OCI-LY1 (cell line): Measurements from ENCODE around the gene TSC22D4.

Source experiments
- H2AFZ ChIP-seq: fragments of 200-600 bp; sonication (generic), shearing (Covaris generic); 2 replicates; pipeline ENCODE4 v1.6.0; 2014; ENCODE audit warnings: antibody characterized with exemption, mild to moderate bottlenecking, low read length
- H3F3A ChIP-seq: fragments of 200-600 bp; sonication (generic), shearing (Covaris generic); 2 replicates; pipeline ENCODE4 v1.6.0; 2014; ENCODE audit warnings: mild to moderate bottlenecking, antibody characterized with exemption, low read length, moderate library complexity; ENCODE audit not compliant: insufficient read depth
- H3K27ac ChIP-seq: fragments of 200-600 bp; sonication (generic); 2 replicates; pipeline ENCODE4 v1.5.1; 2014; ENCODE audit warnings: low read length, mixed run types, mild to moderate bottlenecking, low read depth; ENCODE audit not compliant: poor library complexity, severe bottlenecking
- H3K27me3 ChIP-seq: fragments of 200-600 bp; sonication (generic); 2 replicates; pipeline ENCODE4 v1.6.0; 2014; ENCODE audit warnings: antibody characterized with exemption, mild to moderate bottlenecking, low read length, moderate library complexity; ENCODE audit not compliant: insufficient read depth
- H3K36me3 ChIP-seq: fragments of 200-600 bp; sonication (generic); 2 replicates; pipeline ENCODE4 v1.6.1; 2014; ENCODE audit warnings: mild to moderate bottlenecking, antibody characterized with exemption, low read length, moderate library complexity, mixed read lengths; ENCODE audit not compliant: insufficient read depth
- H3K4me1 ChIP-seq: fragments of 200-600 bp; sonication (generic); 2 replicates; pipeline ENCODE4 v1.5.1; 2014; ENCODE audit warnings: mild to moderate bottlenecking, low read length, moderate library complexity; ENCODE audit not compliant: insufficient read depth, severe bottlenecking
- H3K4me2 ChIP-seq: fragments of 200-600 bp; sonication (generic), shearing (Covaris generic); 2 replicates; pipeline ENCODE4 v1.6.1; 2014; ENCODE audit warnings: low read length
- H3K4me3 ChIP-seq: fragments of 200-600 bp; sonication (generic); 2 replicates; pipeline ENCODE4 v1.5.1; 2014; ENCODE audit warnings: low read length, low read depth, mild to moderate bottlenecking, mixed read lengths; ENCODE audit not compliant: poor library complexity, severe bottlenecking
- H3K79me2 ChIP-seq: fragments of 200-600 bp; shearing (Covaris generic); 2 replicates; pipeline ENCODE4 v1.6.1; 2016; ENCODE audit warnings: mixed run types, low read length, mixed read lengths; ENCODE audit not compliant: insufficient read depth
- H3K9ac ChIP-seq: fragments of 200-600 bp; sonication (generic), shearing (Covaris generic); 2 replicates; pipeline ENCODE4 v1.6.1; 2014; ENCODE audit warnings: mild to moderate bottlenecking, low read length, mixed read lengths
- H3K9me2 ChIP-seq: fragments of 200-600 bp; sonication (generic), shearing (Covaris generic); 2 replicates; pipeline ENCODE4 v1.6.1; 2014; ENCODE audit warnings: low read depth, mild to moderate bottlenecking, low read length, mixed read lengths
- H3K9me3 ChIP-seq: fragments of 200-600 bp; shearing (Covaris generic); 2 replicates; pipeline ENCODE4 v1.6.1; 2014; ENCODE audit warnings: low read length, mixed read lengths
- H4K20me1 ChIP-seq: fragments of 200-600 bp; sonication (generic), shearing (Covaris generic); 2 replicates; pipeline ENCODE4 v1.6.0; 2016; ENCODE audit warnings: mild to moderate bottlenecking, low read length; ENCODE audit not compliant: insufficient read depth
- EZH2 ChIP-seq: fragments of 200-600 bp; sonication (generic), shearing (Covaris generic); IDR thresholded peaks from 2 replicates; pipeline ENCODE4 v1.8.0; 2017; ENCODE audit warnings: borderline replicate concordance, mixed run types, mild to moderate bottlenecking, antibody characterized with exemption, low read length, moderate library complexity, mixed read lengths
- TF ChIP-seq, protein P1 (sequence below): fragments of 200-600 bp; sonication (generic), shearing (Covaris generic); IDR thresholded peaks from 2 replicates; pipeline ENCODE4 v1.5.1; 2017; ENCODE audit warnings: mild to moderate bottlenecking, antibody characterized with exemption, low read length, moderate library complexity, mixed read lengths

The TSC22D4 gene

DNA sequence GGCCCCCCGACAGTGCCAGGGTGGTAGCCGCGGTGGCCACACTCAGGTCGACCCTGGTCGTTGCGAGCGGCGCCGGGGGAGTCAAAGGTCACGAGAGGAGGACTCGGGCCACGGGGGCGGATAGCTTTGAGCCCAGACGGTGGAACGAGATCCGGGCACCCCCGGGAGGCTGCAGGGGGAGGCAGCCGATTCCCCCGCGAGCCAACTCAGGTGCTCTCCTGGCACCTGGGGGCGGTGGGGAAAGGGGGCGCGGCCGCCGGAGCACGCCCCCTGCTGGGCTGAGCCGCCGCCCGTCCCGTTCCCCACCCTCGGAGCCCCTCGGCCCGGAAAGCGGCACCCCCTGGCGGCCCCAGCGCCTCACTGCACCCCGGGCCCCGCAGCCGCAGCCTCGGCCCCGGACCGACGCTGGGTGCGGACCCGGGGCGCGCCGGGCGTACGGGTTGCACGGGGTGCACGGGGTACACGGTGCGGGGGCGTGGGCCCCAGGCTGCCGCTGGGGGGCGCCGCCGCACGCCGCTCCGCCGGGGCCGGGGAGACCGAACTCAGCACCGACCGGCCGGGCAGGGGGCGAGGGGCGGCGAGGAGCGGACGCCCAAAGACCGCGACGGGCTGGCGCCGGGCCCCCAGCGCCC is 4.2 kb upstream of the TSC22D4 start:
- H3K4me3 ChIP-seq, result peak overlapping the region; percentile 57
- H3K36me3 ChIP-seq, result no peaks in the 10 kb centered on the region
- no peak overlapping the region for H2AFZ ChIP-seq
- H4K20me1 ChIP-seq, result no peaks in the 10 kb centered on the region
- H3K4me1 ChIP-seq, result peaks cover 11% of the 10 kb centered on the region
- H3K9ac ChIP-seq, result peak overlapping the region; percentile 22; the same call in 1 of the 2 replicates
- no peaks in the 10 kb centered on the region for H3K9me2 ChIP-seq
- H3K9me3 ChIP-seq, result no peaks in the 10 kb centered on the region
- TF ChIP-seq, protein P1, sequence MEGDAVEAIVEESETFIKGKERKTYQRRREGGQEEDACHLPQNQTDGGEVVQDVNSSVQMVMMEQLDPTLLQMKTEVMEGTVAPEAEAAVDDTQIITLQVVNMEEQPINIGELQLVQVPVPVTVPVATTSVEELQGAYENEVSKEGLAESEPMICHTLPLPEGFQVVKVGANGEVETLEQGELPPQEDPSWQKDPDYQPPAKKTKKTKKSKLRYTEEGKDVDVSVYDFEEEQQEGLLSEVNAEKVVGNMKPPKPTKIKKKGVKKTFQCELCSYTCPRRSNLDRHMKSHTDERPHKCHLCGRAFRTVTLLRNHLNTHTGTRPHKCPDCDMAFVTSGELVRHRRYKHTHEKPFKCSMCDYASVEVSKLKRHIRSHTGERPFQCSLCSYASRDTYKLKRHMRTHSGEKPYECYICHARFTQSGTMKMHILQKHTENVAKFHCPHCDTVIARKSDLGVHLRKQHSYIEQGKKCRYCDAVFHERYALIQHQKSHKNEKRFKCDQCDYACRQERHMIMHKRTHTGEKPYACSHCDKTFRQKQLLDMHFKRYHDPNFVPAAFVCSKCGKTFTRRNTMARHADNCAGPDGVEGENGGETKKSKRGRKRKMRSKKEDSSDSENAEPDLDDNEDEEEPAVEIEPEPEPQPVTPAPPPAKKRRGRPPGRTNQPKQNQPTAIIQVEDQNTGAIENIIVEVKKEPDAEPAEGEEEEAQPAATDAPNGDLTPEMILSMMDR, result peak; percentile 98
- TF ChIP-seq EZH2, result no peak
- no peaks in the 10 kb centered on the region for H3K79me2 ChIP-seq
- no peaks in the 10 kb centered on the region for H3F3A ChIP-seq
- H3K27ac ChIP-seq, result no peak overlapping the region
- peak overlapping the region; percentile 75 for H3K4me2 ChIP-seq
- H3K27me3 ChIP-seq, result peaks cover 7% of the 10 kb centered on the region; the same call in 1 of the 2 replicates

DNA sequence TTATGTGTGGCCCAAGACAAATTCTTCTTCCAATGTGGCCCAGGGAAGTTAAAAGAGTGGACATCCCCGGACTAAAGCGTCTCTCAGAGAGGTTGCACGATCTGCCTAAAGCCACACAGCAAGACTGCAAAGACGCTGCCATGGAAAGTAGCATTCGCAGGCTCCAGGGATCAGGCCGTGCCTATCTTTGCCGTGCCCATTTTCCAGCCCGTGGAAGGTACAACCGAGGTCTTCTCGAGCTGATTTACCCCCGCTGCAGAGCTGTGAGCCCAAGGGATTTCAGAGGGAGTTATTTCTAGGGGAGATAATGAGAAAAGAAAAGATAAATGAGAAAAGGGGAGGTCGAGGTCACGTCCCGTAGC is 3.7 kb upstream of the TSC22D4 start:
- TF ChIP-seq, protein P1, result no peak
- no peak for TF ChIP-seq EZH2
- H3K9me2 ChIP-seq, result no peaks in the 10 kb centered on the region
- H3K9ac ChIP-seq, result peak overlapping the region; percentile 22; the same call in 1 of the 2 replicates
- peaks cover 14% of the 10 kb centered on the region for H3K4me1 ChIP-seq
- H3K9me3 ChIP-seq, result no peaks in the 10 kb centered on the region
- H3K4me3 ChIP-seq, result peak overlapping the region; percentile 57
- H3K36me3 ChIP-seq, result no peaks in the 10 kb centered on the region
- H3K79me2 ChIP-seq, result no peaks in the 10 kb centered on the region
- no peaks in the 10 kb centered on the region for H3F3A ChIP-seq
- peaks cover 7% of the 10 kb centered on the region; the same call in 1 of the 2 replicates for H3K27me3 ChIP-seq
- H4K20me1 ChIP-seq, result no peaks in the 10 kb centered on the region
- no peak overlapping the region for H3K27ac ChIP-seq
- H3K4me2 ChIP-seq, result peak overlapping the region; percentile 75
- no peak overlapping the region for H2AFZ ChIP-seq

DNA sequence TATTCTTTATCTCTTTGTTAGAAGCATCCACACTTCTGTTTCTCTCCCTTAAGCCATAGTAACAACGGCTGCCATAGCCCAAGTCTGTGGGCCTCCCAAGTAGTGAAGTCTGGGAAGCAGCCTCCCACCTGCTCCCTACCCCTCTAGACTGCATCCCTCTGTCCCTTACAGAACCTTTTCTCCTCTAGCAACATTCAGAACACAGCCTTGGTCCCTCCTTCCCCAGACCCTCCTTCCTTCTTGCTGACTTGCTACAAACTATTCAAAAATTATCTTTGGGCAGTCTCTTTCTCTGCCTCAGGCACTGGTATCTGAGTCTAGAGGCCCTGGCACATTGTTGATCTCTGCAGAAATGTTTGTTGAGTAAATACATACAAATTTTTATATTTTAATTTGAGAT is 2.5 kb upstream of the TSC22D4 start:
- Histone ChIP-seq H3K9me3 (no peaks in the 10 kb centered on the region), H3K4me3 (no peak overlapping the region), H2AFZ (no peak overlapping the region), H3K36me3 (no peaks in the 10 kb centered on the region), H4K20me1 (no peaks in the 10 kb centered on the region), H3F3A (no peaks in the 10 kb centered on the region), H3K9me2 (no peaks in the 10 kb centered on the region), H3K4me1 (peaks cover 27% of the 10 kb centered on the region), H3K27ac (no peak overlapping the region), H3K27me3 (no peaks in the 10 kb centered on the region), H3K79me2 (no peaks in the 10 kb centered on the region), H3K9ac (no peak overlapping the region), H3K4me2 (no peak overlapping the region)
- TF ChIP-seq, protein P1, result no peak
- no peak for TF ChIP-seq EZH2
